ENCODE measurements around the gene ILDR2.

DNA sequence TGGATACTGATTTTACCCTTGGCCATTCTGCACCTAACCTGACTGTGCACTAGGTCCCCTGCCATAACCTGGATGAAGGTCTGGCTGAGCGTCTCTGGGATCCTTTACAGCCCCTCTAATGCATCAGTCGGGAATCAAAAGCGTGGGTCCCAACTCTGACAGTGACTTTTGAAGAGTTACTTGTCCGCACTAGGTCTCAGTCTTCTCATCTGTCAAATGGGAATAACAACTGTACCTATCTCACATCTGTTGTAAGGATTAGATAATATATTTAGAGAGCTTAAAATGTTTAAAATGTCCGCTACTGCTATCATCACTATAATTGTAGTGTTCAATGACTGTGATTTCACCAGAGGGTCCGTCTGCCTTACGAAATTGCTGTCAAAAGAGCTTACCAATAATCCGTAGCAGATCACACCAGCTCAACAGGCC lies 100.0 kb downstream of the ILDR2 start:
- TF ChIP-seq EZH2 (IDR thresholded peaks at IDR 0.05; ENCODE audit: insufficient read depth, poor library complexity, severe bottlenecking): no peak
- no peak for TF ChIP-seq EZH2phosphoT487 (IDR thresholded peaks at IDR 0.05; ENCODE audit: insufficient read depth, low read depth)

Measured in GM23248 (cell line).